Posterior cingulate gyrus (tissue), 11 donors: ENCODE measurements around the gene SLC12A1.

Experiments
- DNase-seq, 10 donors: peaks; one replicate each; pipeline versions ENCODE4 v3.0.0 to v3.0.0-alpha.2; 2020 to 2021; ENCODE audit warnings: mixed read lengths in 3 of 10
- intact Hi-C: fragments of 100-400 bp; cut with DNase I; formaldehyde crosslinking; loops from one replicate; pipeline ENCODE4 v1.15.1; 2023

The SLC12A1 gene

GRCh38 chr15:48336940-48337339 lies 130.8 kb downstream of the SLC12A1 start:
- no peak for DNase-seq
- intact Hi-C loops, result loop anchor here (10.0 kb wide), 1 partner anchor 818 kb away; the partner anchor contains the start of gene COPS2

- intact Hi-C loops, result loop anchor here (10.0 kb wide), 1 partner anchor 817 kb away; the partner anchor contains the start of gene COPS2
- DNase-seq, result no peak
Observed at GRCh38 chr15:48337607-48338006, 131.5 kb downstream of the SLC12A1 start.

GRCh38 chr15:48340111-48340510 lies 134.0 kb downstream of the SLC12A1 start:
- no peak for DNase-seq
- intact Hi-C loops, result no loop called here

GRCh38 chr15:48343865-48344264 lies 137.8 kb downstream of the SLC12A1 start:
- DNase-seq, result no peak
- intact Hi-C loops, result no loop called here

- intact Hi-C loops, result no loop called here
- DNase-seq, result no peak
Observed at GRCh38 chr15:48345516-48345915, 139.4 kb downstream of the SLC12A1 start.

GRCh38 chr15:48352474-48353072 lies 146.5 kb downstream of the SLC12A1 start:
- DNase-seq, result peak in 6 of 10 donors; percentile 27 to 88 (median 49)
- intact Hi-C loops, result loop anchor here (2.0 kb wide), 1 partner anchor 1156 kb away; no protein-coding TSS in a partner anchor
